Left renal pelvis (tissue), 4 donors: ENCODE data around the gene EFCAB3. TPM values are rescaled to one million over a fixed set of nuclear protein-coding genes. Genes with fewer than 3 reads are reported as not detected.
"Not testable (repeated sequence)": the region's sequence is repeated elsewhere in the genome, so short reads cannot be mapped to it uniquely, and the experiment has no call there.

ENCODE experiments used
- DNase-seq, 4 donors: peaks; one replicate each; pipeline ENCODE4 v3.0.0-alpha.2; 2013; ENCODE audit warnings: low read depth in 4 of 4, low spot score in 3 of 4
- polyA plus RNA-seq, 4 donors: library from polyadenylated mRNA; unstranded; fragments of 120-200 nt; gene quantifications; one replicate each; pipeline ENCODE4 v1.2.1, GENCODE V29; 2013; ENCODE audit not compliant: insufficient read length in 4 of 4

EFCAB3 gene
- polyA plus RNA-seq, 4 donors, result 0.10 to 0.40 (median 0.22) TPM

DNA sequence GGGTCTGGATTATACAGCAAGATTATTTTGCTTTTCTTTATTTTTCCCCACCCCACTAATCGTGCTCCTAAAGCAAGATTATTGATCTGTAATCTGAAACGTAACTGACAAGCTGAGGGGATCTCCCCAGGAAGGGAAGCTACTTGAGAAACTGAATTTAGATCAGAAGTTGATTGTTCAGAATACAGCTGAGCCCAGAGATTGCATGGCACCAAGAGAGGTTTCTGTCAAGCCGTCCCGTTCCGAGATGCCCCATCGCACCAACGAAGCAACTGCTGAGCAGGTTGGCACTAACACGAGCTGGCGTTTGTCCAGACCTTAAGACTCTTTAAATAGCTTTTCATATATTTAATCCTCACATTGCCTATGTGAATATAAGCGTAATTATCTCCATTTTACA, 78.1 kb downstream of the EFCAB3 start:
- DNase-seq, result not testable (repeated sequence)

DNA sequence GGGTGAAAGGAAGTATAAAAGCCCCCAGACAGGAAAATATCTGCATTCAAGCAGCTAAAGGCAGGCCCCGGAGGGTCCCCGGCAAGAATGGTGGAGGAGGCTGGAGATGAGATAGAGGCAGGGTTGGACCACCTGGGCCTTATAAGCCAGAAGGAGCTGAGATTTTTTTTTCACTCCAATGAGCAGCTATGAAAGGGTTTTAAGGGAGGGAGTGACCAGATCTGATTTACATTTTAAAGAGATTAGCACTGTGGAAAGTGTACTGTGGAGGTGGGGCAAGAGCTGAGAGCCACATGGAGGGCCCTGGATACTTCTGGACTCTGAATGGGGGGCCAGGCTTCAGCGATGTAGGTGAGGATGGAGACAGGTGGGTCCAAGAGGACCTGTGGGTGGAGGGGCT, 84.1 kb downstream of the EFCAB3 start:
- not testable (repeated sequence) for DNase-seq

DNA sequence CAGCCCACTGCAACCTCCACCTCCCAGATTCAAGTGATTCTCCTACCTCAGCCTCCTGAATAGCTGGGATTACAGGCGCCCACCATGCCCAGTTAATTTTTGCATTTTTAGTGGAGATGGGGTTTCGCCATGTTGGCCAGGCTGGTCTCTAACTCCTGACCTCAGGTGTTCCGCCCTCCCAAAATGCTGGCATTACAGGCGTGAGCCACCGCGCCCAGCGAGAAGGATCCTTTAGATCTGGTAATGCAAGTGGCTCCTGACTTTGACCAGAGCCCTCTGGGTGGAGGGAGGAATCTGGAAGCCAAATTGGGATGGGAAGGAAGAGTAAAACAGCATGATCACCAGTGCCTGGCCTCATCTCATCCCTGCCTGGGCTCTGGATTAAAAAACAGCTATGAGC, 84.9 kb downstream of the EFCAB3 start:
- not testable (repeated sequence) for DNase-seq

Other genes with a start within 250 kb of the EFCAB3 start
- gene METTL2A, start 43.3 kb downstream of the EFCAB3 start, polyA plus RNA-seq, result 10 to 100 TPM; 16.3 to 24.1 (median 23.3) TPM
- 10 to 100 TPM; 61.2 to 88.5 (median 65.8) TPM for gene TLK2, start 98.3 kb downstream of the EFCAB3 start, polyA plus RNA-seq
- 100 to 1,000 TPM in 1 of 4 donors, 10 to 100 TPM in 3; 67.1 to 190 (median 70.1) TPM for gene MRC2, start 247.1 kb downstream of the EFCAB3 start, polyA plus RNA-seq